ENCODE results near the gene ZNF687.

GRCh38 chr1:151294742-151295462 lies 12.8 kb downstream of the ZNF687 start:
- no peak for TF ChIP-seq CTCF (IDR thresholded peaks at IDR 0.05; ENCODE audit: low read depth, low read length)
- TF ChIP-seq EZH2phosphoT487 (IDR thresholded peaks at IDR 0.05; ENCODE audit: low read depth) = no peak

Data from OCI-LY3 (cell line).